GM18868 (cell line): ENCODE data around the gene UHRF2.
"Not testable (repeated sequence)": the region's sequence is repeated elsewhere in the genome, so short reads cannot be mapped to it uniquely, and the experiment has no call there.

ENCODE experiments used
- ATAC-seq: cut with Tn5 transposase; IDR thresholded peaks from one replicate; pipeline ENCODE4 v1.9.1; 2021; ENCODE audit warnings: mild to moderate bottlenecking, moderate library complexity; ENCODE audit not compliant: unreplicated experiment

UHRF2 gene

GRCh38 chr9:6426117-6426516 is 13.1 kb downstream of the UHRF2 start:
- ATAC-seq: no peak

GRCh38 chr9:6428940-6429889 is 16.2 kb downstream of the UHRF2 start:
- ATAC-seq: peak; percentile 88

GRCh38 chr9:6431038-6431437 is 18.0 kb downstream of the UHRF2 start:
- no peak for ATAC-seq

GRCh38 chr9:6433410-6433809 is 20.4 kb downstream of the UHRF2 start:
- peak; percentile 46 for ATAC-seq

- no peak for ATAC-seq
Measured at GRCh38 chr9:6439051-6439703, 26.2 kb downstream of the UHRF2 start.

- ATAC-seq: no peak
Measured at GRCh38 chr9:6440405-6440804, 27.4 kb downstream of the UHRF2 start.

- no peak for ATAC-seq
Measured at GRCh38 chr9:6441269-6441668, 28.3 kb downstream of the UHRF2 start.

- ATAC-seq: no peak
Measured at GRCh38 chr9:6443661-6444060, 30.7 kb downstream of the UHRF2 start.

GRCh38 chr9:6444128-6444527 is 31.1 kb downstream of the UHRF2 start:
- no peak for ATAC-seq

GRCh38 chr9:6449086-6449485 is 36.1 kb downstream of the UHRF2 start:
- ATAC-seq: no peak

GRCh38 chr9:6449645-6450044 is 36.6 kb downstream of the UHRF2 start:
- no peak for ATAC-seq

- ATAC-seq: no peak
Measured at GRCh38 chr9:6450641-6451375, 37.8 kb downstream of the UHRF2 start.

- not testable (repeated sequence) for ATAC-seq
Measured at GRCh38 chr9:6455292-6455691, 42.3 kb downstream of the UHRF2 start.

GRCh38 chr9:6458704-6459103 is 45.7 kb downstream of the UHRF2 start:
- ATAC-seq: not testable (repeated sequence)

GRCh38 chr9:6459718-6460117 is 46.7 kb downstream of the UHRF2 start:
- ATAC-seq: no peak

GRCh38 chr9:6460189-6460768 is 47.3 kb downstream of the UHRF2 start:
- ATAC-seq: no peak

- no peak for ATAC-seq
Measured at GRCh38 chr9:6461619-6462018, 48.6 kb downstream of the UHRF2 start.

GRCh38 chr9:6467006-6467625 is 54.1 kb downstream of the UHRF2 start:
- no peak for ATAC-seq

- ATAC-seq: no peak
Measured at GRCh38 chr9:6471231-6471850, 58.3 kb downstream of the UHRF2 start.

- no peak for ATAC-seq
Measured at GRCh38 chr9:6473151-6473550, 60.2 kb downstream of the UHRF2 start.
